Hepatic stellate cell (primary cell): ENCODE measurements around the gene FLG.
"Not testable (repeated sequence)": the region's sequence is repeated elsewhere in the genome, so short reads cannot be mapped to it uniquely, and the experiment has no call there.

Experiments used
- DNase-seq: peaks from one replicate; pipeline ENCODE4 v3.0.0; 2011; ENCODE audit warnings: low spot score

The FLG gene

DNA sequence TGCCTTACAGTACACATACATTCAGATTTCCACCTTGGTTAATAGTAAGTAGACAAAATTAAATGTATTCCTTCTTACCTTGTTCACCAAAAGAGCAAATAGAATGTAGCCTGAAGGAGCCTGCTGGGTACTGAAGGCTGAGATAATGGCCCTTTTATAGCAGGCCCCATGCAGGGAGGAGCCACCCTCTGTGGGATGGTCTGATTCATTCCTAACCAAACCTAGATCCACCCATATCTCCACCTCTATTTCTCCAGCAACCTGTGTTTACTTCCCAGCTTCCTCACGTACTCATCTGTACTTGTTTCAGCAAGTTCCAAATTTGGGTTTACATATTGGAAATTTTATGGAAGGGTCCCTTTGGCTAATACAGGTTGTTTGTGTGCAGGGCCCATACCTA lies at the start of gene FLG:
FLG (minus strand) TSS at position 129 of the 400 bp plus-strand sequence. CDS start 9,783 bp downstream, outside the sequence.
- no peak for DNase-seq

DNA sequence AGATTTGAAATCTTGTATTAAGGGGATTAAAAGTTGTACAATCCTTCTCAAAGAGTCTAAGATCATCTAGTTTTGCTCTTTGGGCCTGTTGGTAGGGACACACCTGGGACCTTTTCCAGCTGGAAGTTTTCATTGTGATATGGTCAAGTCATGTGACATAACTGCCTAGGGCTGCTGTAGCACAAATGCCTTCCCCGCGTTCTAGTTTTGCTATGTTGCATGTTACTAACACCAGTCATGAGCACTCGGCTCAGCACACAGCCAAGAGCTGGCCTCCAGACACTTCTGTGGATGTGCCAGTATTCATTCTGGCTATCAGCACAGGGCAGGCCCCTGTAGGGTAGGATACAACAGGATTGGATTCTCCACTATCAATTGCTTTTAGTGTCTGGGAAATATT lies 49.4 kb upstream of the FLG start:
- no peak for DNase-seq

DNA sequence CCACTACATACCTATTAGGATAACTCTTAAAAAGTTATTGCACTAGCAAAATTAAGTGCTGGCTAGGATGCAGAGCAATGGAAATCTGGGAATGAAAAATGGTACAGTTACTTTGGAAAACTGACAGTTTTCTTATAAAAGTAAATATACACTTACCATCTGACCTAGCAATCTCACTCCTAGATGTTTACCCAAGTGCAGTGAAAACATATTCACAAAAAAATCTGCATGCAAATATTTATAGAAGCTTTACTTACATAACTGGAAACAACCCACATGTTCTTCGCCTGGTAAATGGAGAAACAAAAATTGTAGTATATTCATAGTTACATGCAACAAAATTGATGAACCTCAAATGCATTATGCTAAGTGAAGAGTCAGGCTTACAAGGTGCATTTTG lies 47.6 kb upstream of the FLG start:
- no peak for DNase-seq

DNA sequence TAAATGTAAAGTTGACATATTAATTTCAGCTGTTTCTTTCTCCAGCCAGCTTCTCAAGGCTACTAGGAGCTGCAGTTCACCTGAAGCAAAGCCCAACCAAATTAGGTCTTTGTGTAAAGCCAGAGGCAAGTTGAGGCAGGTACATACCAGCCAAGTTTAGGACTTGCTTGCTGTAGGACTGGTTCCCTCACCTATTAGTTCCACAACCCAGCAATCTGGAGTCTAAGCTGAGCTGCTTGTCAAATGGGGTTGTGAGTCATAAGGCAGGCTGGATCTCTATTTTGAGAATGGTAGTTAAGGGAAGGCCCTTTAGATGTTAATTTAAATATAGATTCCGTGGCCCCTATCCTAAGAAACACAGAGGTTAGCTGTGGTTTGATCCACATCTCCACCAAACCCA lies 42.4 kb upstream of the FLG start:
- no peak for DNase-seq

DNA sequence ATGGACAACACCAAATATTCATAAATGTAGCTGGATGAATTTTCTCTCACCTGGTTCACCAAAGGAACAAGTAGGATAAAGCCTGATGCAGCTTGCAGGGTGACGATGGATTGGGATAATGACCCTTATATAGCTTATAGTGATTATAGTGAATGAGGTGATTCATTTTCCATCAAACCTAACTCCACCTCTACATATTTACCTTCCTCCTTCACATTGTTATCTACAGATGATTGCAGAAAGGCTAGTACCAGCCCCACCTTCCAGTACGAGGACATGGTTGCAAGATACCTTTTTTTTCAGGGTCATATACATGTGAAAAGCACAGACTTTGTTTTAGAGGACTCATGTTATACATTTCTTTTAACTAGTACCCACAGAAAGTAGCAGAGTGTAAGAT lies 34.9 kb upstream of the FLG start, which contains the start of gene FLG2:
FLG2 (minus strand) TSS at position 101 of the 400 bp plus-strand sequence. CDS start 1,122 bp downstream, outside the sequence.
- no peak for DNase-seq

DNA sequence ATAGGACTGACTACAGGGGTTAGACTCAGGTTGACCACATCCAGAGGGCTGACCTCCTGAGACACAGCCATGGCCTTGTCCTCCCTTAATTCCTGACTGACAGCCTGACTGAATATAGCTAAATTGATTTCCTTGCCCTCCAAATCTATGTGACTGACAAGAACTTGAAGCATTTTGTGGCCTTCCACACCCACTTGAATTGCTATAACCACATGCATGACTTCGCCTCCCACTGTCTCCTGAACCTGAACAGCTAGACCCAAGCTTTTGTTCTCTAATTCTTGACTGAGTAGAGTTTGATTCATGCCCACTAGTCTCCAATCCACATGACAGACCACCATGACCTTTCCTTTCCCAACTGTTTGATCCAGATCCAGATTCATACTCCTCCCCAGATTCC lies 31.7 kb upstream of the FLG start:
- no peak for DNase-seq

DNA sequence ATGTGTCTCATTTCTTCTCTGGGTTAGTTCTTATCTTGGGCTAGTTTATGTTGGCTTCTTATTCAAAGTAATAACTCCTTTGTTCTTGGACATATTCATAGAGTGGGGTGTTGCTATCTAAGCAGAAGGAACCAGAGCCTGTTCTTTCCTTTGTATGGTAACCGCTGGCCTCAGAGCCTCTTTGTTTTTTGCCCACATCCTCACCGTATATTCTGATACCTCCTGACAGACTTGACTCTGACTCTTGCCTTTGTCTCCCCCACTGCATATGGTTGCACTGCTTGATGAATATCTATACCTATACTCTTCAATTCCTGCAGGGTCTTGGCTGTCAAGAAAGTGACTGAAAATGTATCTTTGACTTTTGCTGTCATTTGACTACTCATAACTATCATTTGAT lies 24.6 kb upstream of the FLG start:
- DNase-seq, result no peak

DNA sequence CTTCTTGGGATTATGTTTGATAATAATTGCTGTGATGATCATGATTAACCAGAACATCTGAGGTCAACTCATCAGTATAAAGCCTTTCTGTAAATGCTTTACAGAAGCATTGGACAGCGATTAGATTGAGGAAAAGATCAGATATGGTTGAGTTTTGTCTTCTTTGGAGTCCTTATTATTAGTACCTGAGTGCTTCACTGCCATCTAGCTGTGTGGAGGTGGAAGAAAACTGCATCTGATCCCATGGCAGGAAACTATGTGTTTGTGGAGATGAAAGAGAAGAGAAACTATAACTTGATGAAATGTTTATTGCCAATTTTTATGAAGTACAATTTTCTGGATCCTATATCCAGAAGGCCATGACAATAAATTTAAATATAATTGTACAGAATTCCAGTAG lies 23.4 kb upstream of the FLG start:
- DNase-seq, result no peak

DNA sequence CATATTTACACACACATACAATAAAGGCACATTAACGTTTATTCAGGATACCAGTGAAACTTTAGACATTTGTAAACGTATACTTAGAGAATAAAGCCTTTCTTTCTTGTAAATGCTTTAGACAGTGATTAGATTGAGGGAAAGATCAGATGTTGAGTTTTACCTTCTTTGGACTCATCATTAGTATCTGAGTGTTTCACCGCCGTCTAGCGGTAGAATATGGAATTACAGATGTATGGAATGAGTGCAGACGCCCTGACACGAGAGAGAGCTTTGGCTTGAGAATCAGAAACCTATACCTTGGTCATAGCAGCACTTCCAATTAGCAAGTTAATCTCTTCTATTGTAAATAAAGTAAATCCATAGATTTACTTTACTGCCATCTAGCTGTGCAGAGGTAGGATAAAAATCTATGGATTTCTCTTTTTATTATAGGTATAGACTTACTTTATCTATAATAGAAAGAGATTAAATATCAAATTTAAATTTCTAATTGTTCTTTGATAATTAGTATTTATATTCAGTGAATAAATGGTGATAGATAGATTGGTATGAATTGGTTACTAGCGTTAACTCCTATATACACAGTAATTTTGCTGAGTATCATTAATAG lies 22.2 kb upstream of the FLG start:
- peak; percentile 1 for DNase-seq

DNA sequence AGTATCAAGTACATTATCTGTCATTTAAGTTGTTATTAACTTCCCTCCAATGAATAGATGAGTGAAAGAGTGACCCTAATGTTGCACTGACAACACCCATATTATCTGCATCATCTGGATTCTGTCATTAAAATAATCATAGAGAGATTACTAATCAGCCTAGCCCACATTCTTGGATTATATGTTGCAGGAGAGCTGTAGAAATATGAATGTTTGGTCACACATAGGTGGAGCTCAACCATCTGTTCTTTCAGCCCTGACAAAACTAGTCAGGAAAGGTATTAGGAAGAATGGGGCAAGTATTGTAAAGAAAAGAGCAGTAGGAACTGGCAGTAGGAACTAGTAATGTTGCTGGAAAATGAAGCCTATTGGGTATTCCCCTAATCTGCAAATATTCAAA lies 19.4 kb upstream of the FLG start:
- DNase-seq, result no peak

DNA sequence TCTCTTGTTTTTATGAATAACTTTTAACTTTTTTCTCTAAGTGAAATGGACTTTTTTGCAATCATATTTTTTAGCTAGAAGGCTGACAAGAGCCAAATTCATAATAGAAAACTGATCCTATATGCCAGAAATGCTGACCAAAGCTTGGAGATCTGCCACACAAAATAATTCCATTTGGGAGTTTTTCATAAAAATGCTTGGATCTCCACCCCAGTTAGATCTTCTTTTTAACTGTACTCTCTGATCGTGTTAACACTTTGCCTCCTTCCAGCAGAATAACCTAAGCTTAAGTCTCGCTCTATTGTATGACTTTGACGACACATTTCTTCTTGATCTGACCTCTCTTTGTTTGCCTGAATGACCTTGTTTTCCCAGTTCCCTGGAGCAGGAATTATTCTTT lies 18.0 kb upstream of the FLG start:
- no peak for DNase-seq

DNA sequence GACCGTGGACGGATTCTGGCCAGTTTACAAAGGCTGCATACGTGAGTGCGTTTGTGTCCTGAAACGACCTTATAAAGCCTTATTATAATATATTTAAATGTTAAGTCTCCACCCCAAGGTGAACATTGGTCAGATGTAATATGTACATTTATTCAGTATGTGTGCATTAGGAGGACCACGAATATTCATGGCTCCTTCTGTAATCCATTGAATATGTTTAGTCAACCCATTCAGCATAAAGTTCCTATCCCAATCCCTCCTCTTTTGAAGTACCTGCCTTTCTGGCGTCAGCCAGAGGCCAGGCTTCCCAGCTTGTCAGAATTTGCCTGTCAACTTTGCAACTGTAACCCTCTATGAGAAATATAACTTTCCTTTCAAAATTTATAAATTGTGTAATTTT lies 10.4 kb upstream of the FLG start:
- no peak for DNase-seq

DNA sequence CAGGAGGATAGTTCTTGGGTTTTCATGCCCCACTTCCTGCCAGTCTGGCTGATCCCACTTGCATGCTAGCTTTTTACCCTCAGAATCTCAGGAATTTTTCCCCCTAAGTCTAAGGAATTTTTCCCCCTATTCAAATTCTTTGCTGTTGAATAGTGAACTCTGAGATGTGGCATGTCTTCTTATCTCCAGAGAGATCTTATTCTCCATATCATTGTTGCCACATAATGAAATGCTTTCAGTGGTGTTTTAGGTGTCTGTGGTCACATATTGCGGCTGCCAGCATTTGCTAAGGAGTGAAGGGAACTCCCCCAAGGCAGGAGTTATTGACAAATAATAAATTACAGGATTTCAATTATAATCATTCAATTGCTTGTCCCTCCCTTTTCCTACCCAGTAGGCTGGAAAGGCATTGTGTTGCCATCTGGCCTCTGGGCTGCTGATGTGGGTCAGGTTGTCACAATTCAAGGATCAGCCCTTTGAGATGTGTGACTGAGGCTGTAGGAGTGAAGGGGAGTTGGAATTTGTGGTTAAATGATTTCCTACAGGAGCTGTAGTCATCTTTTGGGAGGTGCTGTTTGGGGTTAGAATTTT lies 3.9 kb upstream of the FLG start:
- no peak for DNase-seq

DNA sequence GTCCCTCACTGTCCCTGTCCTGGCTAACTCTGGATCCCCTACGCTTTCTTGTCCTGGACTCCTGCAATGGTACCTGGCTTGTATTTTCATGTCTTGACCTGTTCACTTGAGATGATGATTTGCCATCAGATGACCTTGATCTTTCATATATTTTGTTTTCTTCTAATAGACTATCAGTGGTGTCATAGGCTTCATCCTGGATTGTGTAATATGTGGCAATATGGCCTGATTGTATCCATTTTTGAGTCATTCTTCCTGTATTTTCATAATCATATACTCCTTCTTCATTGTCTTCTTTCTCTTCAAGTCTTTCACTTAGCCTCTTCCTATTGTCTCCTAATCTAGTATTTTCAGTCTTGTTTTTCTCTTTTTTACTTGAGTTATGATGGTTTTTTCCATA lies 11.1 kb downstream of the FLG start:
- DNase-seq, result no peak

DNA sequence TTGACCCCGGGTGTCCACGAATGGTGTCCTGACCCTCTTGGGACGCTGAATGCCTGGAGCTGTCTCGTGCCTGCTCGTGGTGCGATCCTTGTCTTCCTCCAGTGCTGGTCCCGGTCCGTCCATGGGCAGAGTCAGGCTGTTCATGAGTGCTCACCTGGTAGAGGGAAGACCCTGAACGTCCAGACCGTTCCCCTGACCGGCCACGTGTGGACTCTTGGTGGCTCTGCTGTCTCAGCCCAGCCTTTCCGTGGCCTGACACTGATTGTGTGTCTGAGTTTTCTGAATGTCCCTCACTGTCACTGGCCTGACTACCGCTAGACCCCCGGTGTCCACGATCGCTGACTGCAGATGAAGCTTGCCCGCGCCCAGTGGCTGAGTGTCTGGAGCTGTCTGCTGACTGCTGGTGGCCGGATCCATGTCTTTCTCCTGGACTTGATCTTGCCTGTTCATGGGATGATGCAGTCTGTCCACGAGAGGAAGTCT lies 11.7 kb downstream of the FLG start:
- DNase-seq, result no peak

DNA sequence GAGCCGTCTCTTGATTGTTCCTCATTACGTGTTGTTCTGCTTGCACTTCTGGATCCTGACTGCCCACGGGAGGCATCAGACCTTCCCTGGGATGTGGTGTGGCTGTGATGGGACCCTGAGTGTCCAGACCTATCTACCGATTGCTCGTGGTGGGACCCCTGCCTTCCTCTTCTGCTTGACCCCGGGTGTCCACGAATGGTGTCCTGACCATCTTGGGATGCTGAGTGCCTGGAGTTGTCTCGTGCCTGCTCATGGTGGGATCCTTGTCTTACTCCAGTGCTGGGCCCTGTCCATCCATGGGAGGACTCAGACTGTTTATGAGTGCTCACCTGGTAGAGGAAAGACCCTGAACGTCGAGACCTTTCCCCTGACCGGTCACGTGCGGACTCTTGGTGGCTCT lies 12.9 kb downstream of the FLG start:
- DNase-seq, result not testable (repeated sequence)

DNA sequence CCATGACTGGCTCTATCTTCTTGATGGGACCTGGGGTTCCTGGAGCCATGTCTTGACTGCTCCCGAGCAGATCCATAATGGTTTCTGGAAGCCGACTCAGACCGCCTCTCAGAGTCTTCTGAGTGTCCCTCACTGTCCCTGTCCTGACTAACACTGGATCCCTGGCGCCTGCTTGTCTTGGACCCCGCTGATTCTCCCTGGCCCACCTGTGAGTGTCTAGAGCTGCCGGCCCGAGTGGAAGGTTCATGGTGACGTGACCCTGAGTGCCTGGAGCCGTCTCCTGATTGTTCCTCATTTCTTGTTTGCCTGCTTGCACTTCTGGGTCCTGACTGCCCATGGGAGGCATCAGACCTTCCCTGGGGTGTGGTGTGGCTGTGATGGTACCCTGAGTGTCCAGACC lies 15.1 kb downstream of the FLG start:
- no peak for DNase-seq

DNA sequence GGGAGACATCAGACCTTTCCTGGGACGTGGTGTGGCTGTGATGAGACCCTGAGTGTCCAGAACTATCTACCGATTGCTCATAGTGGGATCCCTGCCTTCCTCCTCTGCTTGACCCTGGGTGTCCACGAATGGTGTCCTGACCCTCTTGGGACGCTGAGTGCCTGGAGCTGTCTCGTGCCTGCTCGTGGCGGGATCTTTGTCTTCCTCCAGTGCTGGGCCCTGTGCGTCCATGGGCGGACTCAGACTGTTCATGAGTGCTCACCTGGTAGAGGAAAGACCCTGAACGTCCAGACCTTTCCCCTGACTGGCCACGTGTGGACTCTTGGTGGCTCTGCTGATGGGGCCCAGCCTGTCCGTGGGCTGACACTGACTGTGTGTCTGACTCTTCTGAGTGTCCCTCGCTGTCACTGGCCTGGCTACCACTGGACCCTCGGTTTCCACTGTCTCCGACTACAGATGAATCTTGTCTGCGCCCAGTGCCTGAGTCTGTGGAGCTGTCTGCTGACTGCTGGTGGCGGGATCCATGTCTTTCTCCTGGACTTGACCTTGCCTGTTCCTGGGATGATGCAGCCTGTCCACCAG lies 15.6 kb downstream of the FLG start:
- not testable (repeated sequence) for DNase-seq

DNA sequence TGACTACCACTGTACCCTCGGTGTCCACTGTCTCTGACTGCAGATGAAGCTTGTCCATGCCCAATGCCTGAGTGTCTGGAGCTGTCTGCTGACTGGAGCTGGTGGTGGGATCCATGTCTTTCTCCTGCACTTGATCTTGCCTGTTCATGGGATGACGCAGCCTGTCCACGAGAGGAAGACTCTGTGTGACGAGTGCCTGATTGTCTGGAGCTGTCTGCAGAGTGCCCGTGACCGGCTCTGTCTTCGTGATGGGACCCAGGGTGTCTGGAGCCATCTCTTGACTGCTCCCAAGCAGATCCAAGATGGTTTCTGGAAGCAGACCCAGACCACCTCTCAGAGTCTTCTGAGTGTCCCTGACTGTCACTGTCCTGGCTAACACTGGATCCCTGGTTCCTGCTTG lies 16.3 kb downstream of the FLG start:
- DNase-seq, result not testable (repeated sequence)

DNA sequence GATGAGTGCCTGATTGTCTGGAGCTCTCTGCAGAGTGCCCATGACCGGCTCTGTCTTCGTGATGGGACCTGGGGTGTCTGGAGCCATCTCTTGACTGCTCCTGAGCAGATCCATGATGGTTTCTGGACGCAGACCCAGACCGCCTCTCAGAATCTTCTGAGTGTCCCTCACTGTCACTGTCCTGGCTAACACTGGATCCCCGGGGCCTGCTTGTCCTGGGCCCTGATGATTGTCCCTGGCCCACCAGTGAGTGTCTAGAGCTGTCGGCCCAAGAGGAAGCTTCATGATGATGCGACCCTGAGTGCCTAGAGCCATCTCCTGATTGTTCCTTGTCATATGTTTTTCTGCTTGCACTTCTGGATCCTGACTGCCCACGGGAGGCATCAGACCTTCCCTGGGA lies 17.1 kb downstream of the FLG start:
- DNase-seq, result not testable (repeated sequence)

DNA sequence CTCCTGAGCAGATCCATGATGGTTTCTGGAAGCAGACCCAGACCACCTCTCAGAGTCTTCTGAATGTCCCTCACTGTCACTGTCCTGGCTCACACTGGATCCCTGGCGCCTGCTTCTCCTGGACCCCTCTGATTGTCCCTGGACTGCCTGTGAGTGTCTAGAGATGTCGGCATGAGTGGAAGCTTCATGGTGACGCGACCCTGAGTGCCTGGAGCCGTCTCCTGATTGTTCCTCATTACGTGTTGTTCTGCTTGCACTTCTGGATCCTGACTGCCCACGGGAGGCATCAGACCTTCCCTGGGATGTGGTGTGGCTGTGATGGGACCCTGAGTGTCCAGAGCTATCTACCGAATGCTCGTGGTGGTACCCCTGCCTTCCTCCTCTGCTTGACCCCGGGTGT lies 18.9 kb downstream of the FLG start:
- DNase-seq, result not testable (repeated sequence)

DNA sequence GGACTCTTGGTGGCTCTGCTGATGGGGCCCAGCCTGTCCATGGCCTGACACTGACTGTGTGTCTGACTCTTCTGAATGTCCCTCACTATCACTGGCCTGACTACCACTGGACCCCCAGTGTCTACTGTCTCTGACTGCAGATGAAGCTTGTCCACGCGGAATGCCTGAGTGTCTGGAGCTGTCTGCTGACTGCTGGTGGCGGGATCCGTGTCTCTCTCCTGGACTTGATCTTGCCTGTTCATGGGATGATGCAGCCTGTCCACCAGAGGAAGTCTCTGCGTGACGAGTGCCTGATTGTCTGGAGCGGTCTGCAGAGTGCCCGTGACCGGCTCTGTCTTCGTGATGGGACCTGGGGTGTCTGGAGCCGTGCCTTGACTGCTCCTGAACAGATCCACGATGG lies 20.3 kb downstream of the FLG start:
- DNase-seq, result not testable (repeated sequence)

DNA sequence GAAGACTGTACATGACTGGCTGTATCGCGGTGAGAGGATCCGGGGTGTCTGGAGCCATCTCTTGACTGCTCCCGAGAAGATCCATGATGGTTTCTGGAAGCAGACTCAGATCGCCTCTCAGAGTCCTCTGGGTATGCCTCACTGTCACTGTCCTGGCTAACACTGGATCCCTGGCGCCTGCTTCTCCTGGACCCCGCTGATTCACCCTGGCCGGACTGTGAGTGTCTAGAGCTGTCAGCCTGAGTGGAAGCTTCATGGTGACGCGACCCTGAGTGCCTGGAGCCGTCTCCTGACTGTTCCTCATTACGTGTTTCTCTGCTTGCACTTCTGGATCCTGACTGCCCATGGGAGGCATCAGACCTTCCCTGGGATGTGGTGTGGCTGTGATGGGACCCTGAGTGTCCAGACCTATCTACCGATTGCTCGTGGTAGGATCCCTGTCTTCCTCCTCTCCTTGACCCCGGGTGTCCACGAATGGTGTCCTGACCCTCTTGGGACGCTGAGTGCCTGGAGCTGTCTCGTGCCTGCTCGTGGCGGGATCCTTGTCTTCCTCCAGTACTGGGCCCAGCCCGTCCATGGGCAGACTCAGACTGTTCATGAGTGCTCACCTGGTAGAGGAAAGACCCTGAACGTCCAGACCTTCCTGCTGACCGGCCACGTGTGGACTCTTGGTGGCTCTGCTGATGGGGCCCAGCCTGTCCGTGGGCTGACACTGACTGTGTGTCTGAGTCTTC lies 21.7 kb downstream of the FLG start:
- not testable (repeated sequence) for DNase-seq
